HG03097 (cell line): ENCODE results near the gene GPM6B.

Experiments used
- ATAC-seq: cut with Tn5 transposase; IDR thresholded peaks from one replicate; pipeline ENCODE4 v1.9.1; 2021; ENCODE audit not compliant: unreplicated experiment, low FRiP score

Gene GPM6B, protein sequence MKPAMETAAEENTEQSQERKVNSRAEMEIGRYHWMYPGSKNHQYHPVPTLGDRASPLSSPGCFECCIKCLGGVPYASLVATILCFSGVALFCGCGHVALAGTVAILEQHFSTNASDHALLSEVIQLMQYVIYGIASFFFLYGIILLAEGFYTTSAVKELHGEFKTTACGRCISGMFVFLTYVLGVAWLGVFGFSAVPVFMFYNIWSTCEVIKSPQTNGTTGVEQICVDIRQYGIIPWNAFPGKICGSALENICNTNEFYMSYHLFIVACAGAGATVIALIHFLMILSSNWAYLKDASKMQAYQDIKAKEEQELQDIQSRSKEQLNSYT

DNA sequence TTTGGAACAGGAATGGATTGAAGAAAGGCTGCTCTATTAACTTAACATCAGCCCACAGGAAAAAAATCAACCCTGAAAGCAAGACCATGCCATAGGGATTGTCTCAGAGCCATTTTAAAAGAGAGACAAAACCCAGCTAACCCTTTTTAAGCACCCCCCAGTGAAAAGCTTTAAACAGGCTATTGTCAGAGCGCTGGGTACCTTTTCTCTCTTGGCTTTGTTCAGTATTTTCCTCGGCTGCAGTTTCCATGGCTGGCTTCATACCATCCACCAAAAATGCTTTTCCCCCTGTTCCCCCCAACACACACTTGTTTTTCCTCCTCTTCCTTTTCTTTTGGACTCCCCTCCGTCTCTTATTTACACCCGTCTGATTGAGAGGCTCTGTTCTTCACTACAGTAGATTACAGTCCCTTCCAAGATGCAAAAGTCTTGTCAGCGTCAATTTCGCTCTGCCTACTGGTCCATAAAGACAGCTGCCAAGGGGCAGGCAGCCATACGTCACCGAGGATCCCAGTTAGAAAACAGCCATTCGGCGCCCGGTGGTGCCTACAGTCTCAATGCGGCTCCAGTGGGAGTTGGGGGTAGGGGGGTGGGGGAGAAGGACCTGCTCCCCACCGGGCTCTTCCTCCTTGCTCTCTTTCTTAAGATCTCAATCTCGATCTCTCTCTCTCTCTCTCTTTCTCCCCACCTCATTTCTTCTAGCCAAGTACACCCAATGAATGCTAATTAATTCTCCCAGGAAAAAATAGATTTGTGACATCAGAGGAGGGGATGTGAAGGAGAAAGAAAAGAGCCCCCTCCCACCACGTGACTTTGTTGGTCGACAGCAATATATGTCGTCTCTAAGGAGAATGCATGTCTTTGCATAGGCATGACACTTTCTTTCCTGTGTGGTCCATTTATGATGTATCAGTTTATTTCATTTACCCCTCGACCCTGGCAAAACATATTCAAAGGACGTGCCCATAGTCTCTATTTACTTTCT, at the start of gene GPM6B:
Gene GPM6B, minus strand, starts transcription at position 451 of the 985 bp plus-strand sequence. Its CDS starts 189 bp downstream, at position 262.
- no peak for ATAC-seq

DNA sequence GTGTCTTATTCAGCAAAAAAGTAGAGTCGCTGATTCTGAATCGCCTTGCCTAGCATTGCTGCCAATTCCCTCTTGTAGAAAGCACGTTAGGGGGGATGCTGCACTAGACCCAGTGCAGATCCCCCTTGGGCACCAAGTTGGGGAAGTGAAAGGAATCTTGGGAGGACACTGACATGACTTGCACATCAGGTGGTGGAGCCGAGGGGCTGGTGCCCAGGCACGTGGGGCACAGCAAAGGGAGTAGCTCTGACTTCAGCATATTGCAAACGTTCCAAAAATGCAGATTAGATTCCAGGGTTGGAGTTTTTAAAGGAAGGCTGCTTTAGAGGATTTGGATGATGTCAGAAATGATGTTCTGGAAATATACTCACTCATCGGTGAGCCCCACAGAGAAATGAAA, 47.4 kb upstream of the GPM6B start:
- ATAC-seq: no peak

DNA sequence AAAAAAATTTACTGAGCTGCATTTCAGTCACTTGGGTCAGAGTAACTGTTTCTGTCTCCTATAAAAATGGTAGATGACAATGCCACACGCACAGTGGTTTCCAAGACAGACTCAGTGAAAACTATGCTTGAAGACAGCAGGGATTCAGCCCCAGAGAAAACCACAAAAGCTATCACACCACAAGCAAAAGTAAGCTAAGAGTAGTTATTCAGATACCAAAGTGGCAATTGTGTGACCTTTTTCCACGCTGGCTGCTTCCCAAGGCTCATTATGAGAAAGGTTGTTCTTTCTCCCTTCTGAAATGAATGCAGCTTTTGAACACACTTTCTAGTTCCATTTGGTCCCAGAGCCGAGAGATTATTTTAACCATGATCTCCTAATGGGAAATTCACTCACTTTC, 46.4 kb upstream of the GPM6B start:
- no peak for ATAC-seq

DNA sequence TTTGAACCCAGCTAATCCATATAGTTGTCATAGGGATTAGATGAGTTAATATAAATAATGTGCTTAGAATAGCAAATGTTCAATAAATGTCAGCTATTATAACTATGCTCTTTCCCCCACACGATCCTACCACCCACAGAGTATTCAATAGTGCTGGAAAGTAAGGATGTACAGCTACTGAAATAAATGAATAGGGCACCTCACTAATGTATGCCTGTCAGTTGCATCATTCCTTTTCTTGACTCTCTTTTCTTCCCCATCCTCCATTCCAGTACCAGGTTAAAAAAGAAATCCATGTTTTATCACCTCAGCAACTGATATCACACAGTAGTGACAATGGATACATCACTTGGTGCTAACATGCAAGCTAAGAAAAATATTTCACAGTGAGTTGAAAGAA, 42.8 kb upstream of the GPM6B start:
- no peak for ATAC-seq

DNA sequence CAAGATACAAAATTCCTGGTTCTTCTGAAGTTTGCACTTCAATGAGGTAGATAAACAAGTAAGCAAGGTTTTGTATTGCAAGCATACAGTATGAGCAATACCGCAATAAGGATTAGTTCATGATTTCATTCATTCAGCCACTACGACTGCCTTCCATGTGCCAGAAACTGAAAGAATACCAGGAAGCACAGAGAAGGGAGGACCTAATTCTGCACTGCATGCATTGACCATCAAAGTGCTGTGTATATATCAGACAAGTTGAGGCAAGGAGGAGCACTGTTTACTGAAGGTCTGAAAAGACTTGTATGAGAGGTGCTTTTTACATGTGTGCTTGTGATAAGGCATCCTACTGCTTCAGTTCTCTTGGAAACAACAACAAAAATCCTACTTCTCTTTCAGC, 40.9 kb upstream of the GPM6B start:
- ATAC-seq: no peak

DNA sequence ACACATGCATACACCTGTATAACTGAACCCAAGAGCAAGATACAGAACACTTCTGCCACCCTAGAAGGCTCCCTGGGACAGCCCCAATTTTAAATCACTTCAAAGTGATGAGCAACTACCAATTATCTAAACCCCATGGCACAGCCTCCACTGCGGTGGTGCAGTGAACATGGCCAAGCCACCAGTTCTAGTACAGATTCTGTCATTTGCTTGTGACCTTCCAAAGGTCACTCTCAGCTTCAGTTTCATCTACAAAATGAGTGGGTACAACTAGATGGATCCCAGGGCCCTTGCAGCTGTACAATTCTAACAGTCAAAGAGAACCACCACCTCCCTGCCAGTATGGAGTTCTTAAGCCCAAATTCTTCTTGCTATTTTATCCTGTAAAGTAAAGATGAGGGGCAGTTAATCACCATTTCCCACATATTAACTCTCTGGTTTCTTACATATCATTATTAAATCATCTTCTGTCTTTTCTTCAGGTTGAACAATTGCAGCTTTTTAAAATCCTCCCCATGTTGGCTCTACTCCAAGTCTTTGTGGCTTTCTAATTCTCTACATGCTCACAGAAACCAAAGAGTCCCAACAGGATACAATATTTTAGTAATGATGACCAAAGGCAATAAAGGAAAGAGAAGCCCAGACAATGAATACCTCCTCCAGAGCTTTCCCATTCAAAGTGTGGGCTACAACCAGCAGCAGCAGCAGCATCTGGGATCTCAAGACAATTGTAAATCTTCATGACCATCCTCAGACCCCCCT, 39.0 kb upstream of the GPM6B start:
- no peak for ATAC-seq

DNA sequence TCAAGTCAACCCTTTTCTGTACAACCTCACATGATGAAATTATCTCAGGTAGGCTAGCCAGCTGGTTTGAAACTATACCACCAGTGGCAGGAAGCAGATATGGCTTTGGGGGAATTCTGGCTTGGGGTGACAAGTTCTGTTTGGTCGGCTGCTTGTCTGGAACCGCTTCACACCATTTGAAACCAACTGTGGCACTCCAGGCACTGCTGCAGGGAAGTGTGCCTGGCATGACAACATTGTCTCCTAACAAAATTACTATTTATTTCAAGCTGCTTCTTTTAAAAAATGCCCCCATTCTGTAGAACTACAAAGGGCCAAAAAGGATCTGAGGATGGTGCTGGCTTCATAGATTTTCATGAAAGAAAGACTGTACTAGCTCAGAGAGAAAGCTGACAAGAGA, 37.1 kb upstream of the GPM6B start:
- ATAC-seq: no peak

DNA sequence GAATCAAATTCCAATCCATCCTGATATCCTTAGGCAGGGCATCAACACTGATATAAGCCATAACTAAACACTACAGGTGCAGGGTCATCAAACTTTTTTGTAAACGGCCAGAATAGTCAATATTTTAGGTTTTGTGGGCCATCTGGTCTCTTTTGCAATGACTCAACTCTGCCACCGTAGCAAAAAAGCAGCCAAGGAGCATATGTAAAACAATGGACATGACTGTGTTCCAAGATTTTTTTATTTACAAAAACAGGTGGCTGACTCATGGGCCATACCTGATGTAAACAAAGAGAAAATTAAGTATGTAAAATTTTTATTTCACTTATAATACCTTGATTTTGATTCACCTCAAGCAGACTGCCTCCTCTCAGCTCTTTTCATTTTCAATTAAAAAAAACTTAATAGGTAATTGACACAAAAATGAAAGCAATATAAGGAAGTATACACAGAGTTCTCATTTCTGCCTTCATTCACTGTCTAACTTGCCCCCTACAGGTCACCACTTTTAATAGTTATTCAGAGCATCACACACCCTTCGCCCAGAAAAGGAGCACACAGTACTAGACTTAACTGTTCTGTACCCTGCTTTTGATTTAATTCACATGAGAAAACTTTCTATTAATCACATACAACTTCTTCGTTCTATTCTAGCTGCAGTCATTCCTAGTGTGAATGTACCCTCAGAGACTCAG, 35.3 kb upstream of the GPM6B start:
- no peak for ATAC-seq

DNA sequence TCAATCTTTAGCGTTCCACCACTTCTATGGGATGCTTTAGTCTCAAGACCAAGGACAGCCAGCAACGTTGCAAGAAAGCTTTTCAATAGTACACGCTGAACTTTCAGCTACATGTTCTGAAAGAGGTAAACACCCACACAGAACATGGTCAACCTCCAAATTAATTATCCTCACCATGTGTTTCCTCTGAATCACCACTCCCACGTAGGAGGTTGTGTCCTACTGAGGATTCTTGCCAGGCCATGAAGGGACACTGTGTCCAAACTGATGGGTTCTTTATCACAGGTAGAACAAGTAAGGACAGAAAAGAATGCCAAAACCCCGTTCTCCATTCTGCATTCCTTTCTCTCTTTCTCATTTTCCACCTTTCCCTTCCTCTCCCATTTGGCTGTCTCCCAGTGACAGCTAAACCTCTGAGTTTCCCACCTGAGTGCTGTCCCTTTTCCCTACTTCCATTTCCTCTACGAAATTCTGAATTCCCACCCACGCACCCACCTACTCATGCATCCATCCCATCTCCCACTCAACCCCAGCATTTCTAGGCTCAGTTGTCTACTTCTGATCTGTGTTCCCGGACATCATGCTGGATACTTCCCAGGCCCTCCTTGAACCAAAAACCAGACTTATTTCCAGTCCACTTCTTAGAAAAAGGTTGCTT, 29.0 kb upstream of the GPM6B start:
- ATAC-seq: no peak

DNA sequence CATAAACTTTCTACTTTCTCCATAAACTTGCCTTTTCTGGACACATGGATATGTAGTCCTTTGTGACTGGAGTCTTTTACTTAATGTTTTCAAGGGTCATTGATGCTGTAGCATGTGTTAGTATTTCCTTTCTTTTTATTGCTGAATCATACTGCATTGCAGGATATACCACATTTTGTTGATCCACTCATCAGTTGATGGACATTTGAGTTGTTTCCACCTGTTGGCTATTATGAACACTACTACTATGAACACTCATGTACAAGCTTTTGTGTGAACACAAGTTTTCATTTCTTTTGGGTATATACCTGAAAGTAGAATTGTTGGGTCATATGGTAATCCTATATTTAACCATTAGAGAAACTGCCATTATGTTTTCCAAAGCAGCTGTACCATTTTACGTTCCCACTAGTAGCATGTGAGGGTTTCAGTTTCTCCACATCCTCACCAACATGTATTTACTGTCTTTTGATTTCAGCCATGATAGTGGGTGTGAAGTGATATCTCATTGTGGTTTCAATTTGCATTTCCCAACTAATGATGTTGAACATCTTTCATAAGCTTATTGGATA, 26.3 kb upstream of the GPM6B start:
- ATAC-seq: no peak

DNA sequence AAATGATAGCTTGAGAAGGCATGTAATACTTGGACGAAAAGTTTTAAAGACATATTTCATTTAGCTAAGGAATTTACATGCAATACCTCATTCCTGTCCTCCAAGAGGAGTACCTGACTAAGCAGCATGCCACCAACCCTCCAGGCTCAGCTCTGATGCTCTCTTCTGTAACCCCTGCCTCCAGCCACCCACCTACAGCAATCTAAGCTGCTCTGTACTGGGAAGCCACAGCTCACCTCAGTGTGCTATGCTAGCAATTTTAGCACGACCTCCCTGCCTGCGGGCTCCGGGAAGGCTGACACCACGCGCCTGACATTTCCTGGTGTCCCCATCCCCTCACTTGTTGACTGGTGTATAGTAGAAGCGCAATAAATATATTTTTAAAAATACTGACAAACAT, 23.2 kb upstream of the GPM6B start:
- ATAC-seq: no peak

DNA sequence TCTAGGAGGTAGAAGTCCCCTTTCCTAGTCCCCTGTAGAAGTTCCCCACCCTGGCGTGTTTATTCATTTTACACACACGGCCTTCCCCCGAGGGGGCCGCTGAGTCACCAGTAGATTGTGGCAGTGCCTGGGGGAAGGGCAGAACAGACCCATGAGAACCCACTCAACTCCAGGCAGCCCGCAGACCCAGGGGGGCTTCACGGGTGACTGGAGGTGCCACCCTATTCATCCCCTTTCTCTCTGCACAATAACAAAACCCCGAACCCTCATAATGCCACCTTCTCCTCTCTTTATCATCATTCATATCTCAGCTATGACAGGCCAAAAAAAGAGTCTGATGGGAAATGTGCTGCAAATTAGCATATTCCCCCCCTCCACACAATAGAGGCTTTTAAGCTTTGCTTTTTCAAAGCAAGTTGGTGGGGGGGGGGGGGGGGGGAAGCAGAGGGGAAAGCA, 20.4 kb upstream of the GPM6B start:
- no peak for ATAC-seq

DNA sequence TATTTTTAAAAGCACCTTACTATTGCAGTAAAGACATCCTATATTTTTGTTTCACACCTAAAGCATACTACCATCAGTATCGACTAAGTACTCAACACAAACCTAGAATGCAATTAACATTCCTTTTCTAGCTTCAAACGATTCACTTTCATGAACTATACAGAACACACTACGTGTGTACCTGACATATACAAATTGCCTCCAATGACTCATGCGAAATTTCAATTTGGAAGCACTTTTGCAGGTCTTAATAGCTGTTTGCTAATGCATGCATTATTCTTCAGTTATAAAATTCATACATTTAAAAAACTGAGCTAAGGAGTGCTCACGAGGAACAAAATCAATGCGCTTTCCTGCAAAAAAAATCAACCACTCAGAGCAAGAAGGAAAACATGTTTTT, 19.7 kb upstream of the GPM6B start:
- ATAC-seq: no peak

DNA sequence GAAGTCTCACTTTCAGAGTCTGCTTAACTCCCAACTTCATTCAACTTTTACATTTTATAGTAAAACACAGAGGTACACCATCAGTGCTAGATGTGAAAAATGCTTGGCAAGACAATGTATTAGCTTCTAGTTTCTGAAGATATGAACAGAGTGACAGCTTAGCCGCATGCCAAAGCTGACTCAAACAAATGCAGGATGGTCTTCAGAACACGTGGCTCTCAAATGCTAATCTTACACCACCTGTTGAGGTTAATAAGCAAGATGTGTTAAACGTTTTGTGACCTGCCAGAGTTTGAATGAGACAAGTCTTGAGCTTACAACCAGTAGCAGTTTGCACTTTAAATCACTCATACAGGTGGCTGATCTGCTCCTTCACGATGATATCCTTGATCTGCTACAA, 18.9 kb upstream of the GPM6B start:
- ATAC-seq: no peak

DNA sequence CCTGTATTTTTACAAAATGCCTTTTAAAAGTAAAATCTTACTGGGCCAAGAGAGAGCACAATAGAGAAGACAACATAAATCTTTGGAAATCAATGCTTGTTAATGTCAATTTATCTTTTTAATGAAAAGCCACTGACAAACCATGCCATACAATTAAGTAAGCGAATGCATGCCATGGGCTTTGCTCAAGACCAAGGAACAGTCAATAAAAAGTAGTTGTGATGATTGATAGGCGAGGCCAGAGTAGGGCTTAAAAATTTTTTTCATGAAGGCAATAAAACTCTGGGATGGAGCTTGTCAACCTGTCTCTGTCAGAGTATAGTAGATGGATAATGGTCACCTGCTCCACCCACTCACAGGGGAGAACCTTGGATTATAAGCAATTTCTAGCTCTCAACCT, 17.5 kb upstream of the GPM6B start:
- ATAC-seq: no peak

DNA sequence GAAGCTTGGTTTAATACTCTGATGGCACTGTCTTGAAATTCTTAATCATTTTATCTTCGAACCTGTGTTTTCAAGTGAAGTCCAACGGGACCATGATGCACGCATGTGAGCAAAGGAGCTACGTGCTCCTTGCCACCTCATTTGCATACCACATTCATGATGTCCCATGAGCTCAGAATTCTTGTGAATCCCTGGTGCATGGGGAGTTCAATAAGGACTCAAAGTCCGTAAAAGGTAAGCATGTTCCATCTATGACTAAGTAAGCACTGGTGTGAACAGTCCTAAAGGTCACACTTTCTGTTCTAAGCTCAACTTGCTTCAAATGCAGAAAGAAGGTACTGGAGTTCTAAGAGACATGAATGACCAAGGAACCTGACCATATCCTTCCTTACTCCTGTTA, 13.1 kb upstream of the GPM6B start:
- ATAC-seq: no peak

DNA sequence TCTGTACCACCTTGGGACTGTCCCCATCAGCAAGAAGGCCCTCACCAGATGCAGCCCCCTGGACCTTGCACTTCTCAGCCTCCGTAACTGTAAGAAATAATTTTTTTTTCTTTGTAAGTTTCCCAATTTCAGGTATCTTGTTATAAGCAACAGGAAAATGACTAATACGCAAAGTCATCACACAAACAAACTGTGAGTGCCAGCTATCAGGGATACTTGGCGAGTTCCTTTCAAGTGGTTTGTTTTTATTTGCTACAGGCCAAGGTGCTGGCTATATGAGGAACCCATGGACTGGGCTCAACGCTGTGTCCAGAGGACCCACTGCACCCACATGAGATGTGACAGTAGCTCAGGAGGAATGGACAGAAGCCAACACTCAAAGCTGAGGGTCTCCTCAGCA, 11.5 kb upstream of the GPM6B start:
- ATAC-seq: no peak

DNA sequence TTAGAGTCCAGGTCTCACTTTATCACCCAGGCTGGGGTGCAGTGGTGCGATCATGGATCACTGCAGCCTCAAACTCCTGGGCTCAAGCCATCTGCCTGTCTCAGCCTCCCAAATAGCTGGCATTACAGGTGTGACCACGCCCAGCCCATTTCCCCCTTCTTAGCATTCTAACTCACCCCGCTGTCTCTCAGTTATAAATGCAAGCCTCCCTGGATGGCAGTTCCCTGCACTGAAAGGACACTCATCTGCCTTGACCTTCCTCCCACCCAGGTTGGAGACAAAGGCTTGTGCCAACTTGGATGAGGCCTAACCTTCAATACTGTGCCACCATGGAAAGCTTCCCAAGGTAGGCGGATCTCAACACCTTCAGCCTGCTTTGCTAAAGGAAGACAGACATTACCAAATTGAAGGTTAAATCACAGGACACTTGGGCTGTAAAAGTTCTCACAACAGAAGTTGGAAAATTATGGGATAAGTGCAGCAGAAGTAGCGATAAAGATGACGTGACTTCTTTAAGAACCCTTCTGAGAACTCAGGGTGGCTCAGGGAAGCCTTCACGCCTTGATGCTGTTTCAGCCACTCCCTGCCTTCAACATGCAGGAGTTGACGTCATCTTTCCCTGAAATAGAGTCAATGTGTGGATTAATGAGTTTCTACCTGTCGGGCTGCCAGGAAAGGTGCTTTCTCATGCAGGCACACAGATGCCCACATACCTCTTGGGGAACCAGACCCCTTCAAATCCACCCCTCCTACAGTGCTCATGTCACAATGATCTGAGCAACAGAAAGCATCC, 10.6 kb upstream of the GPM6B start:
- no peak for ATAC-seq

DNA sequence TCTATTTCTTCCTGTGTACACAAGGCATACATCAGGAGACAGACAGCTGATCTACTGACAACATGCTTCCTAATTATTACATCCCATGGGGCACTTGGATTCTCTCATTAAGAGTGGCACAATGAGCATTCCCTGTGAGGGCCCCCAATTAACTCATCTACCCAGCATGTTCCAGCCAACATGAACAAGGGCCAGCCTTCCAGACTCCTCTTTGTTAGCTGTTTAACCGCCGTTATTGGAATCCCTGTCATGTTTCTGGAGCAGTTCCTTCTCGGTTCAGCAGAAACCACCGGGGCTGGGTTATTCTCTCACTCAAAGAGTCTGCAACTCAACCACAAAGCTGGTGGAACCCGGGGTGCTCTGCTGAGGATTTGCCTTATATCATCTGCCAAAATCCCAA, 9.9 kb upstream of the GPM6B start:
- ATAC-seq: no peak
